Middle frontal gyrus (tissue), 1 donor: Measurements from ENCODE around the gene ITPA.
"Not testable (repeated sequence)": the region's sequence is repeated elsewhere in the genome, so short reads cannot be mapped to it uniquely, and the experiment has no call there.

Experiments
- DNase-seq: peaks from one replicate; pipeline ENCODE4 v3.0.0-alpha.2; 2015; ENCODE audit warnings: low spot score; ENCODE audit errors: extremely low spot score

ITPA gene

DNA sequence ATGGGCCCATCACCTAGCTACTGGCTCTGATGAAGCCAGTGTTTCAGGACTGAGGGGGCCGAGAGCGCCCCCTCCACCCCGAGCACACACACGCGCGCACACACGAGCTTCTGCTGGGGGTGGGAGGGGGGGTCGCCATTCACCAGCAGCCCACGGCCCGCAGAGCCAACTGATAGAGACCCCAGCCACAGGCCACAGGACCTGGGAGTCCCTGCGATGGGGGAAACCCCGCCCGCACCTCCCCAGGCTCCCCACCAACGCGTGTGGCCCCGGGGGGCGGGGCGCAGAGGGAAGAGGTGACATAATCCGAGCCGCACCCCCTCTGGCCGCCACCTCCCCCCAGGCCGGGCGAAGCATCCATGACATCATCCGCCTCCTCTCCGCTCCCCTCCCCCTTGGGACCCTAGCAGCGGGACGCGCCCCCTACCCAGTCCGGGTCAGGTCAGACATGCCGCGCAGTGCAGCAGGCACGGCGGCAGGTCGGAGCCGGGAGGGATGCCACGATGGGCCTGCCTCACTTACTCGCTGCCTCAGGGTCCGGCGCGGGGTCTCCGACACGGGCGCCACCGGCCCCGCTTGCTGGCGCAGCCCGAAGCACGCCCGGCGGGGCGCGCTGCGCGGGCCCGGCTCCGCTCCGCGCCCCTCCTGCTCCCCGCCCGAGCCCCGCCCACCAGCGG, 36.2 kb upstream of the ITPA start, which contains the start of gene LZTS3:
Gene LZTS3, minus strand, starts transcription at position 617 of the 677 bp plus-strand sequence. CDS start 6,386 bp downstream, outside the sequence.
- no peak for DNase-seq

DNA sequence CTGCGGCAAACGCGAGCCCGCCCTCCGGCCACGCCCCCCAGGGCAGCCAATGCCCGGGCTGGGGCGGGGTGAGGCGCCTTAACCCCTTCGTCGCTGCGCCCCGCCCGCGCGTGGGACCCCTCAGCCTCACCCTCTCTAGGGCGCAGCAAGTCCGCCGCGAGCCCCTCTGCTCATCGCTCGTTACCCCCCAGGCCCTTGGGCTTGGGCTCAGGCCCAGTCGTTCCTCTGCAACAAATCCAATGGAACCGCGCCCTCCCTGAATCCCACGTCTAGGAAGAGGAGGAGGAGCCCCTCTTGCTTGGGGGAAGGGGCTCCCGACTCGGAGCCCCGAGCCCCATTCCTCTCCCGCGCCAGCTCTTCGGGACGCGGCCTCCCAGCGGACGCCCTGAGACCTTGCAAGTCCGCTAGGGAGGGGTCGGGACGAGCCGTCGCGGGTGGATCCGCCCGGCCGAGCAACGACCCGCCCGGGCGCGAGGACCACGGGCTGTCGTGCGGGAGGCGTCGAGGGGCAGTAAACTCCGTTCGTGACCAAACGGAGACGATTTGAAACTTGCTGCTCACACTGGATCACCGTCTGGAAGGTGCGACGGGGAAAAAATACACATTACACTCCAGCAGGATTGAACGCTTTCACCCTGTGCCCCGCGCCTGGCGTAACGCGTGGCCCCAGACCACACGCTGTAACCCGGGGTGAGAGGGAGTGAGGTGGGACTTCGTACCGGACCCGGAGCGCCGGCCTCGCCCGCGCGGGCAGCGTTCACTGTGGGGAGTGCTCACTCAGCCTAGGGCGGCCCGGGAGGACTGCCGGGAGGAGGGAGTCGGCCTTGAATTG, 35.5 kb upstream of the ITPA start:
- peak; percentile 78 for DNase-seq

DNA sequence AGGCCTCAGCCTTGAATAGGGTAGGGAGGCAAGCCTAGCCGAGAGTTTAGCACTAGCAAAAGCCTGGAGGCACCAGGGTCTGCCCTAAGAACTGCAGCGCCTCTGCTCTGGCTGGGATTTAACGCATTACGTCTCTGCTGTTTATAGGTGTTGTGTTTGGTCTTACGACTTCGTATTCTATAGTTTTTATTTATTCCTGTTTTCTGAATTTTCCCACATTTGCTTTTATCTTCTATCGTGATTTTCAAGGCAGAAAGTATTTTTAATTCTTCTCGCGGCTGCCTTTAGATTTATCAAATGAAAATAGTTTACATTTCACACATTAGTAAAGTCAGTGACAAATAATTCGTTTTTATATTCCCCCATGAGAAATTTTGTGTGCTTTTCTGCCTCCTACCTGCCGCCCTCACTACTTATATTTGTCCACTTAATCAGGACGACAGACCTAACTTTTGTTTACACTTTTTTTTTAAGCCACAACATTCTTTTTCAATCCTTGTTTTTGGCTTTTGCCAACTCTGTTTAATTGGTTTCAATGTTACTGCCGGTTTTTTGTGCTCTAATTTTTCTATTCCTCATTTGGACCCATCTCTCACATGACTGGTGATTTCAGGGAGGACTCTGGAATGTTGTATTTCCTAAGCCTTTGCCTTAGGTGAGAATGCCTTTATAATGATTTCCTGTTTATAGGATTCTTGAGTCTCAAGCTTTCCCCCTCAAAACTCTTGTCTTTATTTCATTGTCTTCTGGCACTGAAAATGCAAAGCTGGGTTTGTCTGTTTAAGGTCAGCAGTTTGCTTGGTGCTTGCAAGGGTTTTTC, 34.6 kb upstream of the ITPA start:
- no peak for DNase-seq

DNA sequence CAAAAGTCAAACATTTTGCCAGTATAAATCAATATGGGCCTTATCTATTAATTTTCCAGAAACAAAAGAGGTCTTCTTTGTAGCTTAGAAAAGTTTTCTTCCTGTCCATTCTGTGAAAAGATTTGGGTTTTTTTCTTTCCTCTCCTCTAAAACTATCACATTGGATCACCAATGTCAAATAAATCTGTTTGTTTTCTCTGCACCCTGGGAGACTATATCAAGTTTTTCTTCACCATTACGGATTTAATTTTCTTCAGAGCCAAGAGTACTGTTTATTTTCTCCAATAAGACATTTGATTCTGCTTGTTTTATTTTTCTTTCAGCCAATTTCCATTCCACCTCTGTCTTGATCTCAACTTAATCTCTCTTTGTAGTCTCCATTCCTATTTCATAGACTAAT, 34.0 kb upstream of the ITPA start:
- no peak for DNase-seq

DNA sequence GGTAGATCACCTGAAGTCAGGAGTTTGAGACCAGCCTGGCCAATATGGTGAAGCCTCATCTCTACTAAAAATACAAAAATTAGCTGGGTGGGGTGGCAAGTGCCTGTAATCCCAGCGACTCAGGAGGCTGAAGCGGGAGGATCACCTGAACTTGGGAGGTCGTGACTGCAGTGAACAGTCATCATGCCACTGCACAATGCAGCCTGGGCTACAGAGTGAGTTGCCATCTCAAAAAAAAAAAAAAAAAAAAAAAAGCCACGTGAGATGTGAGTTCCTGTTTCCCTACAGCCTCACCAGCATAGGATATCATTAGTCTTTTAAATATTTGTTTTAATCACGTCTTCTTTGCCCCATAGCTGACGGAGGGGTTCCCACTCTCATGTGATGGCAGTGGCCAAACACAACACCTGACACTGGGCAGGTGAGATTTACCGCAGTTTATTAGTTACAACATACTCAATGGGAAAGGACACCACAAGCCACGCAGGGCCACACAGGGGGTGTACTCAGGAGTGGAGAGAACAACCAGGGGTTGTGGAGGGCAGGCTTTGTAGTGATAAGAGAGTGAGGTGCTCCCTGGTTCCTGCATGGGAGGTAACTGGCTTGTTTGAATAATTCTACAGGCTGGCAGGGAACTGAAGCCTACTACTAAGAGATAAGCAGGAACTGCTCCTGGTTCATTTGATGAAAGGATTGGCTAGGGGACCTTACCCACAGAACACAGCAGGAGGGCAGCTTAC, 31.4 kb upstream of the ITPA start:
- DNase-seq, result no peak

DNA sequence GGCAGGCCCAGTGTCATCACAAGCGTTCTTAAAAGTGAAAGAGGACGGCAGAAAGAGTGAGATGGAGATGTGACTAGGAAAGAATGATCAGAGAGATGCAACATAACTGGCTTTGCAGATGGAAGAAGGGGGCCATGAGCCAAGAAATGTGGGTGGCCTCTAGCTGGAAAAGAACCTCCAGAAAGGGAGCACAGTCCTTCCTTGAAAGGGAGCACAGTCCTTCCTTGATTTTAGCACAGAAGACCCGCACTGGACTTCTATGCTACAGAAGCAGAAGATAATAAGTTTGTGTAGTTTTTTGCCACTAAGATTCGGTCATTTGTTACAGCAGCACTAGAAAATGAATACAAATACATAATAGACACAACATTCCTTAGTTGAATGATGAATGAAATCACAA, 29.0 kb upstream of the ITPA start:
- DNase-seq, result no peak

DNA sequence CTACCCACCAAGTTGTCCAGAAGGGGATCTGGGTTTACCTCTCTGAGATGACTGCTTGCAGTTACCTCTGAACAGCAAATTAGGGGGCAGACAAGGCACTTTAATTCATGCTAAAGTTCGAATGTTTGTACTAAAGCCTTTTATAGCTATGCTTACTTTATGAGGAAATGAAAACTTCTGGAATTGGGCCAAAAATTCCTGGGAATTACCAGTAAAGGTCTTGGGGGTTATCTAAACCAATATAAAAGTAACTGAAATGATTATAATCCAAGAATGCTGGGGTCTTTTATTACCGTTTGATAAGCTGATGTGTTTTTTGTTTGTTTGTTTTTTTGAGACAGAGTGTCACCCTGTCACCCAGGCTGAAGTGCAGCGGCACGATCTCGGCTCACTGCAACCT, 28.0 kb upstream of the ITPA start:
- no peak for DNase-seq

DNA sequence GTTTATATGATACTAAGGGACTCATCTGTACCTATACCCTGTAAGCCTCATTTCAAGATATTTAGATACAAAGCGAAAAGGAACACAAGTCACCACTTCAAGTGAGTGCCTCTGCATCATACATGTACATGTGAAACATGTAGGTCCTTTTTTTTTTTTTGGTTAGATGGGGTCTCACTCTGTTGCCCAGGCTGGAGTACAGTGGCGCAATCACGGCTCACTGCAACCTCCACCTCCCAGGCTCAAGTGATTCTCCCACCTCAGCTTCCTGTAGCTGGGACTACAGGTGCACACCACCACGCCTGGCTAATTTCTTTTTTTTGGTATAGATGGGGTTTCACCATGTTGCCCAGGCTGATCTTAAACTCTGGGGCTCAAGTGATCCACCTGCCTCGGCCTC, 26.9 kb upstream of the ITPA start:
- DNase-seq, result not testable (repeated sequence)

DNA sequence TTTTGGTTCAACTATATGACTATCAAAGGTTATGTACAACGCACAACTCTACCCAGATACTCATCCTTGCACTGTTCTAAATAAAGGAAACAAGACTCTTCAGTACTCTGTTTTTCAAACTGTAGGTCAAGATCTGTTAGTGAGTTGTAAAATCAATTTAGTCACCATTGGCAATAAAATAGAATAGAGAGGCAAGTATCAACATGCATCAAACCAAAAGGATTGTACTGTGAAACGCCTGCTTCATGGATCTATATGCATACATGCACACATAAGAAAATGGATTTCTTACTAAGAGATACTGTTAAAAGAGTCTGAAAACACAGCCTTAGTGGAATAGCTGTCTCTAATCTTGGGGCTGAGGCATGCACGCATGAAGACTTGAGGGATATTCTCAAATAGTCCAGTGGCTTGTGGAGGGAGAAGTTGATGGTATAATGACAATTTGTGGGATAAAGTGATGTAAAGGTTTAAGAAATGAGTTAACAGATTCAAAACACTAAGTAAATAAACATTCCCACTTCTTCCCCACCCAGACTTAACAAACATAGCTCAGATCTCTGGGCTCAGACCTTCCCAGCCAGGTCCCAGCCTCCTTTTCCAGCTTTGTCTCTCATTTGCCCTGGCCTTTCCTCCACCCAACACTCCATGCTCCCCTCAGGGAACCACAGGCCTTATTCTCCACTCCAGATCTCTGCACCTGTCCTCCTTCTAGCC, 25.2 kb upstream of the ITPA start:
- no peak for DNase-seq

DNA sequence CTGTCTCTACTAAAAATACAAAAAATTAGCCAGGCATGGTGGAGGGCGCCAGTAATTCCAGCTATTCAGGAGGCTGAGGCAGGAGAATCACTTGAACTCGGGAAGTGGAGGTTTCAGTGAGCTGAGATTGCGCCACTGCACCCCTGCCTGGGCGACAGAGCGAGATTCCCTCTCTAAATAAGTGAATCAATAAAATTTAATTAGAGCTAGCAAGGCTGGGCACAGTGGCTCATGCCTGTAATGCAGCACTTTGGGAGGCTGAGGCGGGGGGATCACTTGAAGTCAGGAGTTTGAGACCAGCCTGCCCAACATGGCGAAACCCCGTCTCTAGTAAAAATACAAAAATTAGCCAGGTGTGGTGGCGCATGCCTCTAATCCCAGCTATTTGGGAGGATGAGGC, 21.4 kb upstream of the ITPA start:
- not testable (repeated sequence) for DNase-seq

DNA sequence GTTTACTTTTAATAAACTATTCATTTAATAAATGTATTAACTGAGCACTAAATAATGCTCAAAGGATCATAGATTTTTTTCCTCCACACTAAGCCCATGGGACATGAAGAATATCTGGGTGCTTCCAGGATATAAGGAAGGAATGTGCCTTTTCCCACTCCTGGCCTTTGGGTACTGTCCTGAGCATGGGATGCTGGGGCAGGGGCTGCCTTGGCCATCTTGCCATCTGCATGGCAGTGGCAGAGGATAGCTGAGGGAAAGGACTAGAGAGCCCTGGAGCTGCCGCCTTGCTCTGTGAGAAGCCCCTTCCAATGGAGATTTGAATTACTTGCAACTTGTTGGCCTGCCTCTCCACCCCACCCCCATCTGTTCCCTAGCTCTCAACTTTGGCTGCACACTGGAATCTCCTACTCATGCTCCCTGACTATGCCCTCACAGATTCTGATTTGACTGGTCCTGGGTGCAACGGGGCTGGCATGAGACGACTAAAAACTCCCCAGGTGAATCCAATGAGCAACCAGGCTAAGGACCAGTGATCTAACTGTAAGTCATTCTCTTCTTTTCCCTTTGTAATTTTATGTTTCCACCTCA, 20.4 kb upstream of the ITPA start:
- DNase-seq, result no peak

DNA sequence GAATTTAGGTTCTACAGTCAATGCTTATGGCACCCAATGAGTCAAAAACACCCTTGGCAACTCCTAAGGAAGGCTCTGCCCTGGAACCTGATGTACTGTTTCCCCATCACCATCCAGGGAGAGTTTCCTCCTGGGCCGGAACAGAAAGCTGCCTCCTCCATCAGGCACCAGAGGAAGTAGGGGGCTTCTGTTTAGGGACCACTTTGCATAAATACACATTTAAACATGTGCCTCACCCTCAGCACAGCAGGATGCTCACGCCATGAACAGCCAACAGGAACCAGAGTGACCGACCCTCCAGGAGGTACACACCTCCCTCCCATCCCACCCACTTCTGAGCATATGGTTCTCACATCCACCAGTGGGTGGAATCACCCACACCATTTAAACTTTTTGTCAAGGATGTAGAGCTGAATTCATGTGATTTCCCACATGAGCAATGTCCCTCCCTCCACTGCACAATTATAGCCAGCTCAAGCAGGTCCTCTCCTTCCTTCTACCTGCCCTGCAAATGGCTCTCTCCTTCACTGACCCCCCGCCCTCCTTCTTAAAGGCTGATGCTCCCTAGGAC, 19.7 kb upstream of the ITPA start:
- DNase-seq, result peak; percentile 49

DNA sequence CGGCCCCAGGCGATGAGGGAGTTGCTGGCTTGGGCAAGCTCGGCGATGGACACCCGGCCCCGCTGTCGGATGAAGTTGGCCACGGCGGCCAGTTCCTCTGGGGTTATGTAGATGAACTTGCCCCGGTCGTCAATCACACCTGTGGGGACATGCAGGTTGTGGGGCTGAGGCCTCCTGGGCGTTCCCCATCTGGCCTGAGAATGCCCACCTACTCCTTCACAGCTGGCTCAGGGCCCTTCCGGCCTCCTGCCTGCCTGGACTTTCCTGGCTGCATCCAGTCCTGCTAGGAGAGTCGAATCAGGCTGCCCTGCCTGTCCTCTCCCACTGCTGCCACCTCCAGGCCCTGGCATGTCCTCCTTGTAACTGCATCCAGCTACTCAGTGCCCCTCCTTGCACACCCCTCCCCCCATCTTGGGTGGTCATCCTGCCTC, 18.6 kb upstream of the ITPA start:
- DNase-seq, result no peak

DNA sequence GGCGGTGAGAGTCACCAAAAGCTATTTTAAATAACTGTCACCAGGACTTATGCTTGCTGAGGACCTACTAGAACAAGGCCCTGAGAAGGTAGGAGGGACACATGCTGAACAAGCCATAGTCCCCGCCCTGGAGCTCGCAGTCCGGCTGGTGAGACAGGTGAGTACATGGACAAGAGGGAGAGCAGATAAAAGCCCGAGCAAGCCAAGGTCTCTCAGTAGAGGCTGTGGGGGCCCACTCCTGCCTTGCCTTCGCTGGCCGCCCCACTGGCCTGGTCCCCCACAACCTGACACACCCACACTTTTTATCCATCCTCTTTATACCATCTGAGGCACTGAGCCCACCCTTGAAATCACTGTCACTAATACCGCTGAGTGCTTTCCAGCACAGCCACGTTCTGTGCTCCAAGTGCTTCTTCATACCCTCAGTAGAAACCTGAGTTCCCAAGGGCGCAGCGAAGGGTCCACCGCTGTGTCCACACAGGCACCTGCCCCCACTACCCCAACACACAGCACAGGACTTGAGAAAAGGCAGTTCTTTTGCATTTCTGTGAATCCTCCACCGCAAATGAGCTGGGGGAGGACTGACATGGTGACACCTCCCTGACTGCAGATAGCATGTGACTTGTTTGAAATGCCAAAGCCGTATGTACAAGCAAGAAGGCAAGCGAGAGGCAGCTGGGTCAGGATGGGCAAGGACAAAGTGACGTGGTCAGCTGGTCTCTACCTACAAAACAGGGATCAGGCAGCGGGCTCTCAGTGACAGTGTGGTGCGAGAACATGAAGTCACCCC, 16.9 kb upstream of the ITPA start:
- DNase-seq, result no peak

DNA sequence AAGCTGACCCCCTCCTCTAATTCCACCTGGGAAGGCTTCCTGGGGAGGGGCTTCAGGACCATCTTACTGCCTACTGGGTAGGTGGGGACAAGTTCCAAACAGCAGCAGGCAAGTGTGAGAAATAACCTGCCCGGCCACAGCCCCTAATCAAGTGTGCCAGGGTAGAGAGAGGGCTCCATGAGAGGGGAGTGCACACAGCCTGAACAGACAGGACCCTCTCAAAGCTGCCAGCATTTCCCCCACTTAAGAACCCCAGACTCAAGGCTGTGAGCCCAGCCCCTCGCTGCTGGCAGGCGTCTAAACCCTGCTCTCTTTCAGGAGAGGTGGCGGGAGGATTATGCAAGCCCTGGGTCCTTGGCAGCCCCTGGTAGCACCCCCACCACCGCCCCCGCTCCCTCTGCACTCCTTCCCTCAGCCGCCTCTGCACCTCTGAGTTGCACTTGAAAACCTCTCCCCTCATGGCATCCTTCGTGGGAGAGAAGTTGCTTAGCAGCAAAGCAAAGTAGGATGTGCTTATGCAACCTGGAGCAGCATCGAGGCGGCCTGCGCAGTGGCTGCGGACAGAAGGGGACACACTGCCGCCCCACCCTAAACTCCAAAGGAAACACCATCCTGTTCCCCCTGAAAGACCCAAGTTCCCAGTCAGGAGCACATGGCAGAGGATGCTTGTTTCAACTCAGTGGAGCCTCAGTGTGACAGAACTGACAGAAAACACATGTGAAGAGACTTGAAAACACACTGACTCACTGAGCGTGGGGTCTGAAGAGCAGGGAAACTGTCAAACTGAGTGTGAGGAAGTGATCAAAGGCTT, 15.3 kb upstream of the ITPA start:
- peak; percentile 41 for DNase-seq

DNA sequence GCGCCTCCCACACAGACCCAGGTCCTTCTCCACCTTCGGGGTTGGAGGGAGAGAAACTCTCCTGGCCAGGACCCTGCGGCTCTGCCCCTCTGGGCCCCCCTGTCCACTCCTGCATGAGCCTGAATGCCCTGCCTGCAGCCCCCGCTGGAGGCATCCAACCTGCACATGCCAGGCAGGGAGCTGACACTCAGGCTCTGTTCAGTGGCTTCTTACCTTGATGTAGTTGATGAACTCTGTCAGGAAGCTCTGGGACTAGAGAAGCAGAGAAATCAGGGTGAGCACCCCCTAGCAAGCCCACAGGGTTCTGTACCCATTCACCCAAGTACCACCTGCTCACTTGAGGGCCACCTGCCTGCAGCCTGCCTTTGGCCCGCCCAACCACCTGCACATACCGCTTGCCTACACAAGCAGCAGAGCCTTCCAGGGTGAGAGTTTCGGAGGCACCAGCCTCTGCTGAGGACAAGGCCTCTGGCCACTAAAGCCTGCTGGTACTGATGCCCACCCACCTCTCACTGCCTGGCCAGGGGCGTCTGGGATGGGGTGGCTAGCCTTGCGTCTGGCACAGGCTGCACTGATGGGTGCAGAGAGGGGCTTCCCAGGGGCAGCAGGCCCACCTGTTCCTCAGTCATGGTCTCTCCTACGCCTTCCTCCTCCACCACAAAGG, 14.5 kb upstream of the ITPA start:
- DNase-seq, result no peak

DNA sequence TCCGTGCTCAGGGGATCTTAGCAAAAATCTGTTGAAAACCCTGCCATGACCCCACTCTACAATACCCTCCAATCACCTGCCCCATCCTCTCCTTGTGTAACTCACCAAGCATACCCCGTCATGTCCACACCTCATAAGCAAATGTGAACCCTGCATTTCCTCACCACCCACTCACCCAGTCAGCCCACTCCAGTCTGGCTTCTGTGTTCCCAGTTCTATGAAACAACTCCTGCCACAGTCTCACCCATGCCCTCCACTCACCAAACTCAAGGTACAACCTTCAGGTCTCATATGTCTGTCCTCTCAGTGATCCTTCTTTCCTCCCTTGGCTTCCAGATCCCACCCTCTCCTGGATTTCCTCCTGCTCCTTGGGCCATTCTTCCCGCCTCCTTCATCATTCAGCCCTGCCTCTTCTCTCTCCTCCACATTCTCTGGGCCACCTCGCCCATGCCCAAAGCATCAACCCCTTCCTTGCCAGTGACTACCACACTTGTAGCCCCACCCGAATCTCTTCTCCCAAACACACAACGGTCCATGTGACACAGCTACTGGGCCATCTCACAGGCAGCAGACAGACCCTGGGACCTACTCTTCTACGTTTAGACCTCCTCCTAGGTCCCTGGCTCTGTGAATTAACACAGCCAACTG, 13.6 kb upstream of the ITPA start:
- DNase-seq, result no peak
